HL-60 (cell line): Measurements from ENCODE around the gene SLC11A2.

Experiments used
- DNase-seq, 2 experiments: peaks; one replicate each; pipeline ENCODE4 v3.0.0-alpha.2; 2010 to 2020; ENCODE audit warnings: low read depth in 1 of 2, low spot score in 1 of 2
- H3K27ac ChIP-seq: fragments of 250-450 bp; sonication (Bioruptor Pico); replicated peaks from 2 replicates; pipeline ENCODE4 v1.5.1; 2020; ENCODE audit warnings: mild to moderate bottlenecking, moderate library complexity
- H3K27me3 ChIP-seq: fragments of 250-450 bp; sonication (Bioruptor Pico); 2 replicates; pipeline ENCODE4 v1.5.1; 2021; ENCODE audit warnings: mild to moderate bottlenecking, moderate library complexity; ENCODE audit not compliant: insufficient read depth, poor library complexity, severe bottlenecking
- H3K4me3 ChIP-seq: replicated peaks from 2 replicates; pipeline ENCODE4 v1.5.1; 2011; ENCODE audit warnings: mild to moderate bottlenecking, control low read depth, low read length; ENCODE audit not compliant: insufficient read depth
- CTCF ChIP-seq: IDR thresholded peaks from one replicate; pipeline ENCODE4 v1.5.1; 2011; ENCODE audit warnings: low read length, control low read depth, inconsistent platforms; ENCODE audit not compliant: insufficient read depth
- GABPA ChIP-seq: IDR thresholded peaks from 2 replicates; pipeline ENCODE4 v1.6.1; 2012; ENCODE audit warnings: low read depth
- POLR2AphosphoS5 ChIP-seq: IDR thresholded peaks from 2 replicates; pipeline ENCODE4 v1.6.1; 2012; ENCODE audit warnings: low read depth
- REST ChIP-seq: IDR thresholded peaks from 2 replicates; pipeline ENCODE4 v1.6.1; 2012; ENCODE audit warnings: low read depth; ENCODE audit not compliant: insufficient replicate concordance
- SPI1 ChIP-seq: IDR thresholded peaks from 2 replicates; pipeline ENCODE4 v1.6.1; 2012; ENCODE audit warnings: low read depth, mild to moderate bottlenecking, borderline replicate concordance

SLC11A2 gene

GRCh38 chr12:50971946-50972345 lies 54.2 kb downstream of the SLC11A2 start:
- no peak for DNase-seq
- no peak overlapping the region for H3K27ac ChIP-seq
- H3K27me3 ChIP-seq: no peaks in the 10 kb centered on the region
- no peak overlapping the region for H3K4me3 ChIP-seq
- TF ChIP-seq SPI1: no peak
- no peak for TF ChIP-seq POLR2AphosphoS5
- no peak for TF ChIP-seq CTCF
- no peak for TF ChIP-seq REST
- TF ChIP-seq GABPA: no peak

- DNase-seq: no peak
- no peak overlapping the region for H3K27ac ChIP-seq
- no peak overlapping the region for H3K4me3 ChIP-seq
- TF ChIP-seq CTCF (no peak), REST (no peak), GABPA (no peak), POLR2AphosphoS5 (no peak), SPI1 (no peak)
- H3K27me3 ChIP-seq: no peaks in the 10 kb centered on the region
Observed at GRCh38 chr12:50964432-50964831, 61.8 kb downstream of the SLC11A2 start.

- TF ChIP-seq POLR2AphosphoS5 (no peak), CTCF (no peak), REST (no peak), GABPA (no peak), SPI1 (no peak)
- H3K27ac ChIP-seq: no peak overlapping the region
- no peak overlapping the region for H3K4me3 ChIP-seq
- no peaks in the 10 kb centered on the region for H3K27me3 ChIP-seq
- no peak for DNase-seq
Observed at GRCh38 chr12:50961708-50962107, 64.5 kb downstream of the SLC11A2 start.
